Kidney (tissue), 14 donors: Measurements from ENCODE around the gene ZDHHC1. TPM values are rescaled to one million over a fixed set of nuclear protein-coding genes. Genes with fewer than 3 reads are reported as not detected.

Experiments
- DNase-seq, 5 donors: peaks; one replicate each; pipeline ENCODE4 v3.0.0-alpha.2; 2013 to 2020
- FAIRE-seq: peaks from 2 replicates; lab custom pipeline; 2012; peaks lifted over from hg19 to GRCh38; lab: Jason Lieb, UNC
- H3K27ac ChIP-seq, 2 donors: one replicate each; pipeline ENCODE4 v1.7.0; 2013; ENCODE audit warnings: low read depth in 2 of 2, low read length in 2 of 2, inconsistent platforms in 1 of 2
- H3K27me3 ChIP-seq: one replicate; pipeline ENCODE4 v1.7.1; 2013; ENCODE audit warnings: low read length, inconsistent platforms; ENCODE audit not compliant: control insufficient read depth, insufficient read depth
- H3K36me3 ChIP-seq, 3 donors: one replicate each; pipeline versions ENCODE4 v1.7.0 to v1.7.1; 2013; ENCODE audit warnings: low read length in 3 of 3, control low read depth in 1 of 3, inconsistent platforms in 1 of 3; ENCODE audit not compliant: insufficient read depth in 3 of 3, control insufficient read depth in 2 of 3
- H3K4me1 ChIP-seq, 3 donors: one replicate each; pipeline versions ENCODE4 v1.7.0 to v1.7.1; 2013; ENCODE audit warnings: low read length in 3 of 3, inconsistent platforms in 1 of 3, low read depth in 1 of 3; ENCODE audit not compliant: control insufficient read depth in 2 of 3, insufficient read depth in 2 of 3
- H3K4me3 ChIP-seq, 3 donors: one replicate each; pipeline versions ENCODE4 v1.7.0 to v1.8.1; 2013; ENCODE audit warnings: low read length in 3 of 3, control low read depth in 1 of 3, inconsistent platforms in 1 of 3
- H3K9ac ChIP-seq, 3 donors: one replicate each; pipeline versions ENCODE4 v1.7.0 to v1.7.1; 2013; ENCODE audit warnings: low read length in 3 of 3, control low read depth in 1 of 3, inconsistent platforms in 1 of 3
- H3K9me3 ChIP-seq, 3 donors: one replicate each; pipeline versions ENCODE4 v1.7.0 to v1.7.1; 2013; ENCODE audit warnings: low read length in 3 of 3, control low read depth in 1 of 3, inconsistent platforms in 1 of 3; ENCODE audit not compliant: control insufficient read depth in 2 of 3, insufficient read depth in 1 of 3
- CTCF ChIP-seq: IDR thresholded peaks from 3 replicates; pipeline ENCODE4 v1.5.1; 2012; ENCODE audit warnings: mild to moderate bottlenecking, moderate library complexity, borderline replicate concordance; ENCODE audit not compliant: insufficient read depth; ENCODE audit errors: extremely low read depth
- intact Hi-C: fragments of 100-400 bp; cut with DNase I; formaldehyde crosslinking; loops from one replicate; pipeline ENCODE4 v1.11.1; 2022
- polyA plus RNA-seq: library from polyadenylated mRNA; stranded (reverse); fragments of 350-450 nt; fragmentation: Illumina TruSeq; extraction: RNeasy Lipid Tissue Mini Kit (QIAGEN cat#74804); gene quantifications from one replicate; pipeline ENCODE4 v1.2.3, GENCODE V29; 2014; ENCODE audit warnings: low read depth, low replicate concordance; ENCODE audit not compliant: insufficient read depth
- total RNA-seq: library from RNA; stranded (reverse); fragmentation: NEBNext Ultra II Directional; extraction: Animal tissue kit (Norgen Biotek cat#: 25700); gene quantifications from one replicate; pipeline ENCODE4 v1.2.1, GENCODE V29; 2021
- donor health status: control.
- donor health status: control.
- donor health status: control.
- donor health status: control.
- donor health status: control.
- donor health status: DM: yes; HTN: yes; CAD: no.
- donor health status: Normal renal cell carcinoma (clear cell type).

The ZDHHC1 gene
- total and polyA plus RNA-seq, 2 donors from 2014 or later = 14.6 to 23.6 TPM

- peak overlapping the region in 1 of 3 donors; percentile 22 for H3K4me3 ChIP-seq
- H3K36me3 ChIP-seq = peaks cover 0 to 3% (median under 1%) of the 10 kb centered on the region in 3 donors
- no peak for TF ChIP-seq CTCF
- peaks cover 0 to 71% (median 64%) of the 10 kb centered on the region in 3 donors for H3K4me1 ChIP-seq
- intact Hi-C loops = no loop called here
- no peaks in the 10 kb centered on the region for H3K27me3 ChIP-seq
- H3K9me3 ChIP-seq = no peaks in the 10 kb centered on the region
- peak overlapping the region in 2 of 3 donors; percentile 1 to 72 for H3K9ac ChIP-seq
- DNase-seq = peak in 3 of 5 donors; percentile 44 to 78 (median 57)
- FAIRE-seq = no peak
- peak overlapping the region; percentile 80 to 91 for H3K27ac ChIP-seq
These were observed 41.9 kb upstream of the ZDHHC1 start for GRCh38 chr16:67458121-67458641.

DNA sequence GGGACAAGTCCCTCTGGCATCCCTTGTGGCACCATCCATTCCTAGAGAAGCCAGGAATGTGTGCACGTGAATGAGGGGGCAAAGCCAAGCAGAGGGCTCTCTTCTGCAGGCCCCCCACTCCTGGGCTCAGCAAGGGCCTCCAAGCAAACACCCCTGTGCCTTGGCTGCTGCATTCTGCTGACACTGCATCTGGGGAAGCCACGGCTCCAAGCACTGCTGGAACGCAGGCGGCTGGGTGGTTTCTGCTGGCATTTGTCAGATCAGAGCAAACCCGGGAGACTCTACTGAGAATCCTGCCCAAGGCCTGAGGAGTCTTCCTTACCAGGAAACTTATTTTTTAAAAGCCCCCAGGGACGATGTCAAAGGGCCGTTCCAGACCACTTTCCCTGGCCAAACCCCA lies 41.3 kb upstream of the ZDHHC1 start:
- intact Hi-C loops = no loop called here
- Histone ChIP-seq H3K4me3 (no peak overlapping the region), H3K27me3 (no peaks in the 10 kb centered on the region), H3K36me3 (peaks cover 0 to 8% (median 3%) of the 10 kb centered on the region in 3 donors), H3K9ac (peak overlapping the region in 1 of 3 donors; percentile 72), H3K9me3 (no peaks in the 10 kb centered on the region), H3K27ac (peak overlapping the region; percentile 80 to 91), H3K4me1 (peaks cover 0 to 65% (median 61%) of the 10 kb centered on the region in 3 donors)
- no peak for DNase-seq
- FAIRE-seq = no peak
- no peak for TF ChIP-seq CTCF

DNA sequence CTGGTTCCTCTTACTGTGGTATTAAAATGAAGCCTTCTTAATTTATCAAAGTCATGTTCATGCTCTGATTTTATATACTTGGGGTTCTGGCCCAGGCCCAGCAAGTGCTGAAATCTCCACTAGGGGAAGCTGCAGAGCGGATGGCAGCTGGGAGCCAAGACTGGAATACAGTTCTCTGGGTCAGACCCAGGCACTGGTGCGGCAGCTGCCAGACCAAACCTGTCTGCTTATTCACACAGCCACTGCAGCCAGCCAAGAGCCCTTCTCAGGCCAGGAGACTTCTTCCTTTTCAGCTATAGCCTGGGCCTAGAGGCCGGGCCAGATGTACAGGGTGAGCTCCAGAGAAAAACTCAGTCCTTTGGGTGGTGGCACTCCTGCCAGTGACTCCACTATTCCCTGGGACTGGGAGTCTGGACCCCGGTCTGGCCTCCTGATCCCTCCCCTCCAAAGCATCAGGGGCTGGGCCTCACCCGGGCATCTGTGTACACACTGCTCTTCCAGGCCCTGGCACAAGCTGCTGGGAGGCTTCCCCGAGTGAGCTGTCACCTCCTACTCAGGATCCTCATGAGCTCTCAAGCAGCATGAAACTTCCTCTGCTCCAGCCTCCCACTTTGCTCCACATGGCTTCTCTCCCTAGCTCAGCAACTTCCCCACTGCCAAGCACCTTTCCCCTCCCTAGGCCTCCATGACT lies 40.3 kb upstream of the ZDHHC1 start:
- Histone ChIP-seq H3K27me3 (no peaks in the 10 kb centered on the region), H3K4me1 (peaks cover 0 to 62% (median 54%) of the 10 kb centered on the region in 3 donors), H3K9me3 (no peaks in the 10 kb centered on the region), H3K9ac (peak overlapping the region in 1 of 3 donors; percentile 72), H3K4me3 (no peak overlapping the region), H3K36me3 (peaks cover 0 to 15% (median 10%) of the 10 kb centered on the region in 3 donors), H3K27ac (peak overlapping the region; percentile 49 to 91)
- intact Hi-C loops = no loop called here
- no peak for FAIRE-seq
- no peak for TF ChIP-seq CTCF
- peak in 1 of 5 donors; percentile 68 for DNase-seq
